NT2/D1 (cell line): ENCODE data around the gene ITGB3BP.

Experiments used
- SUZ12 ChIP-seq: IDR thresholded peaks from 2 replicates; pipeline ENCODE4 v1.6.1; 2011; ENCODE audit not compliant: insufficient read length, insufficient read depth; ENCODE audit errors: extremely low read depth
- ZNF274 ChIP-seq: IDR thresholded peaks from 2 replicates; pipeline ENCODE4 v1.6.1; 2011; ENCODE audit warnings: mild to moderate bottlenecking, low read depth, low read length

DNA sequence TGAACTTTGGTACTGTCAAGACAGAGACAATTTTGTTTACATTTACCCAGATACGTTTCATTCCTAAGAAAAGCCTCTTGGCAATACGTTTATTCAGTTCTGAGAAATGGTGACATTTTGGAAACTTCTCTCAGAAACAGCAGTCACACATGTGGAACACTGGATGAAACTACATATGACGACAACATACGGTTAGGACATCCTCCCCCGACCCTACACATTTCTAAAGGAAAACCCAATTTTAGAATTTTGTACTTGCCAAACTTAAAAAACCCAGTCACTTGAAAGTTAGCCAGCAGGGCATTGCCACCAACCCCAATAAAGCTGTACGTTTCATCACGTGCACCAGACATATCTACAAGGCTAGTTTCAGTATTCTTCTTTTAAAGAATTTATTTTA is 56.8 kb downstream of the ITGB3BP start:
- TF ChIP-seq SUZ12 (no peak), ZNF274 (no peak)
